KMS-11 (cell line): ENCODE results near the gene TK2.

Experiments used
- H2AFZ ChIP-seq: fragments of 200-600 bp; sonication (generic); 2 replicates; pipeline ENCODE4 v1.6.1; 2016; ENCODE audit warnings: antibody characterized with exemption, mixed run types, low read depth
- H3K27ac ChIP-seq: fragments of 200-600 bp; sonication (generic); 2 replicates; pipeline ENCODE4 v1.6.1; 2016; ENCODE audit warnings: mild to moderate bottlenecking, mixed run types
- H3K27me3 ChIP-seq: fragments of 200-600 bp; sonication (generic); 2 replicates; pipeline ENCODE4 v1.6.1; 2017; ENCODE audit warnings: mild to moderate bottlenecking, low read depth, mixed run types, moderate library complexity; ENCODE audit not compliant: insufficient read depth
- H3K36me3 ChIP-seq: fragments of 200-600 bp; sonication (generic); 2 replicates; pipeline ENCODE4 v1.6.1; 2017; ENCODE audit warnings: mild to moderate bottlenecking, mixed run types; ENCODE audit not compliant: insufficient read depth
- H3K4me1 ChIP-seq: fragments of 200-600 bp; sonication (generic); 2 replicates; pipeline ENCODE4 v1.6.1; 2016; ENCODE audit warnings: mild to moderate bottlenecking, low read depth, mixed run types; ENCODE audit not compliant: poor library complexity, severe bottlenecking
- H3K4me2 ChIP-seq: fragments of 200-600 bp; sonication (generic); 2 replicates; pipeline ENCODE4 v1.7.0; 2016; ENCODE audit warnings: mild to moderate bottlenecking, mixed run types
- H3K4me3 ChIP-seq: fragments of 200-600 bp; sonication (generic); IDR thresholded peaks from 2 replicates; pipeline ENCODE4 v1.6.1; 2017; ENCODE audit warnings: low read depth, low read length, mixed read lengths; ENCODE audit not compliant: insufficient read depth
- H3K79me2 ChIP-seq: fragments of 200-600 bp; sonication (generic); 2 replicates; pipeline ENCODE4 v1.6.1; 2016; ENCODE audit warnings: low read depth, mixed run types; ENCODE audit not compliant: insufficient read depth
- H3K9ac ChIP-seq: fragments of 200-600 bp; sonication (generic); 2 replicates; pipeline ENCODE4 v1.6.1; 2016; ENCODE audit warnings: mild to moderate bottlenecking, mixed run types
- H4K20me1 ChIP-seq: fragments of 200-600 bp; sonication (generic); 2 replicates; pipeline ENCODE4 v1.6.1; 2016; ENCODE audit warnings: mild to moderate bottlenecking, mixed run types; ENCODE audit not compliant: insufficient read depth
- CTCF ChIP-seq: fragments of 200-600 bp; sonication (generic); conservative IDR thresholded peaks from 2 replicates; pipeline ENCODE4 v1.6.1; 2017; ENCODE audit warnings: low read depth, mild to moderate bottlenecking, antibody characterized with exemption, low read length, moderate library complexity, mixed read lengths

Gene TK2

DNA sequence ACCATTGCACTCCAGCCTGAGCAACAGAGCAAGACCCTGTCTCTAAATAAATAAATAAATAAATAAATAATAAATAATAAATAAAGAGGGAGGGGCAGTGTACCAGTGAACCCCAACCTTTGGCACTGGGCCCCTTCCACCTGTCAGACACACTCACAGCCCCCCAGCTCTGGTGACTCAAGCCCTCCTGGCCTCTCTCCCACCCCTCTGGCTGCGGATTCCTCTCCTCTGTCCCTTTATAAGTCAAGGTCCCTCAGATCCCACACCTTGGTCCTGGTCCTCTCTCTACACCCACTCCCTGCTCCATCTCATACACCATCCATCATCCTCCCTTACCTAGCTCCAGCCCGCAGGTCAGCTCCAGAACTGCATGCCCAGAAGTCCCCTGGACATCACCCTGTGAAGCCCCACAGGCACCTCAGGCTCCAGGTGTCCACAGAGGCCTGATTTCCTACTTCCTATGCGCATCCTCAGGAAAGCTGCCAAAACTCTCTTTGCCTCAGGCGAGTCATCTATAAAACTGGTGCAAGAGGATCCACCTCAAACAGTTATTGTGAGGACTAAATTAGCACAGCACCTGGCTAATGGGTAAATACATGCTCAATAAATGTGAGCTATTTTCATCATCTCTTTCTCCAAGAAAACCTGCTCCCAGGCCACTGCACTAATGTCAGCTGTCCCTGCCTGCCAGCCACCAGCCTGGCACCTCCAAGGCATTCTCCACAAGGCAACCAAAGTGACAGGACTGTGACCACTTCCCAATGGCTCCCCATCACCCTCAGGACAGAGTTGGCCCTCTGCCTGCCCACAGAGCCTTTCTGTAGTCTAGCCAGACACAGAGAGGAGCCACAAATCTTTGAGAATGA lies 76.0 kb downstream of the TK2 start:
- Histone ChIP-seq H3K27me3 (no peaks in the 10 kb centered on the region), H3K4me2 (peak overlapping the region; percentile 39), H2AFZ (0 out of 2 replicates have a peak overlapping the region, but pooled peaks have one; percentile 14), H3K9ac (no peak overlapping the region), H3K4me1 (peaks cover 37% of the 10 kb centered on the region), H3K79me2 (no peaks in the 10 kb centered on the region), H3K27ac (no peak overlapping the region), H3K36me3 (no peaks in the 10 kb centered on the region), H4K20me1 (no peaks in the 10 kb centered on the region), H3K4me3 (no peak overlapping the region)
- no peak for TF ChIP-seq CTCF

- H3K4me1 ChIP-seq: peaks cover 29% of the 10 kb centered on the region
- no peak overlapping the region for H3K9ac ChIP-seq
- no peak overlapping the region for H2AFZ ChIP-seq
- no peak for TF ChIP-seq CTCF
- H3K27ac ChIP-seq: no peak overlapping the region
- H3K4me3 ChIP-seq: no peak overlapping the region
- no peaks in the 10 kb centered on the region for H3K36me3 ChIP-seq
- H4K20me1 ChIP-seq: no peaks in the 10 kb centered on the region
- no peaks in the 10 kb centered on the region for H3K27me3 ChIP-seq
- no peaks in the 10 kb centered on the region for H3K79me2 ChIP-seq
- no peak overlapping the region for H3K4me2 ChIP-seq
Measured at GRCh38 chr16:66473051-66473571, 76.8 kb downstream of the TK2 start.

GRCh38 chr16:66471716-66472393 lies 78.1 kb downstream of the TK2 start:
- TF ChIP-seq CTCF: no peak
- H3K36me3 ChIP-seq: no peaks in the 10 kb centered on the region
- peaks cover 26% of the 10 kb centered on the region for H3K4me1 ChIP-seq
- no peak overlapping the region for H3K27ac ChIP-seq
- H3K79me2 ChIP-seq: no peaks in the 10 kb centered on the region
- H3K4me2 ChIP-seq: no peak overlapping the region
- H3K4me3 ChIP-seq: no peak overlapping the region
- no peaks in the 10 kb centered on the region for H3K27me3 ChIP-seq
- H3K9ac ChIP-seq: no peak overlapping the region
- no peak overlapping the region for H2AFZ ChIP-seq
- H4K20me1 ChIP-seq: no peaks in the 10 kb centered on the region

- Histone ChIP-seq H3K79me2 (no peaks in the 10 kb centered on the region), H3K27me3 (no peaks in the 10 kb centered on the region), H2AFZ (no peak overlapping the region), H3K9ac (no peak overlapping the region), H3K4me3 (no peak overlapping the region), H3K27ac (no peak overlapping the region), H4K20me1 (no peaks in the 10 kb centered on the region), H3K36me3 (no peaks in the 10 kb centered on the region), H3K4me1 (peaks cover 22% of the 10 kb centered on the region), H3K4me2 (no peak overlapping the region)
- no peak for TF ChIP-seq CTCF
Measured at GRCh38 chr16:66471264-66471663, 78.7 kb downstream of the TK2 start.
